Neuronal stem cell (in vitro differentiated cells): ENCODE results near the gene FCER1G.

Experiments
- DNase-seq: peaks from one replicate; pipeline ENCODE4 v3.0.0-alpha.2; 2013; ENCODE audit warnings: low spot score
- H2AFZ ChIP-seq: one replicate; pipeline ENCODE4 v1.6.1; 2013; ENCODE audit warnings: mild to moderate bottlenecking, low read length, inconsistent platforms
- H2AK5ac ChIP-seq: 2 replicates; pipeline ENCODE4 v1.6.1; 2013; ENCODE audit warnings: low read depth, mild to moderate bottlenecking, inconsistent platforms, low read length, moderate library complexity, mixed read lengths
- H2BK120ac ChIP-seq: 2 replicates; pipeline ENCODE4 v1.6.1; 2013; ENCODE audit warnings: low read depth, mild to moderate bottlenecking, inconsistent platforms, low read length, moderate library complexity, mixed read lengths
- H2BK12ac ChIP-seq: one replicate; pipeline ENCODE4 v1.6.1; 2013; ENCODE audit warnings: low read length, inconsistent platforms
- H2BK15ac ChIP-seq: 2 replicates; pipeline ENCODE4 v1.6.1; 2013; ENCODE audit warnings: mild to moderate bottlenecking, low read length, inconsistent platforms, mixed read lengths
- H2BK5ac ChIP-seq: one replicate; pipeline ENCODE4 v1.6.1; 2013; ENCODE audit warnings: inconsistent platforms, mild to moderate bottlenecking, low read length, moderate library complexity
- H3K14ac ChIP-seq: one replicate; pipeline ENCODE4 v1.6.1; 2013; ENCODE audit warnings: low read length, inconsistent platforms
- H3K18ac ChIP-seq: 2 replicates; pipeline ENCODE4 v1.6.1; 2013; ENCODE audit warnings: low read length, inconsistent platforms
- H3K23ac ChIP-seq: 2 replicates; pipeline ENCODE4 v1.6.1; 2013; ENCODE audit warnings: low read depth, mild to moderate bottlenecking, mixed read lengths, low read length, inconsistent platforms; ENCODE audit not compliant: poor library complexity
- H3K27ac ChIP-seq: replicated peaks from 3 replicates; pipeline ENCODE4 v1.5.1; 2013; ENCODE audit warnings: low read length, inconsistent platforms
- H3K27me3 ChIP-seq, 3 experiments: 2 replicates each; pipeline ENCODE4 v1.6.1; 2013; ENCODE audit warnings: low read length in 3 of 3, mild to moderate bottlenecking in 2 of 3, inconsistent platforms in 1 of 3, low read depth in 1 of 3, mixed read lengths in 1 of 3, moderate library complexity in 1 of 3; ENCODE audit not compliant: control insufficient read depth in 3 of 3, insufficient read depth in 3 of 3
- H3K36me3 ChIP-seq, 2 donors: replicated peaks in 1 of 2; 2 replicates each; pipeline ENCODE4 v1.6.1; 2013; ENCODE audit warnings: low read length in 2 of 2; ENCODE audit not compliant: control insufficient read depth in 2 of 2, insufficient read depth in 2 of 2
- H3K4ac ChIP-seq: 2 replicates; pipeline ENCODE4 v1.6.1; 2013; ENCODE audit warnings: inconsistent platforms, mild to moderate bottlenecking, low read length, moderate library complexity
- H3K4me1 ChIP-seq, 2 donors: 1 replicate in 1 of 2; 2 replicates in 1 of 2; pipeline ENCODE4 v1.6.1; 2013; ENCODE audit warnings: low read length in 2 of 2, low read depth in 1 of 2; ENCODE audit not compliant: control insufficient read depth in 2 of 2, insufficient read depth in 1 of 2
- H3K4me2 ChIP-seq: one replicate; pipeline ENCODE4 v1.6.1; 2013; ENCODE audit warnings: mild to moderate bottlenecking, low read length, inconsistent platforms; ENCODE audit not compliant: insufficient read depth, poor library complexity, severe bottlenecking
- H3K4me3 ChIP-seq, 2 donors: 2 replicates each; pipeline ENCODE4 v1.5.1; 2013; ENCODE audit warnings: low read length in 2 of 2, mild to moderate bottlenecking in 2 of 2, inconsistent platforms in 1 of 2, moderate library complexity in 1 of 2
- H3K79me1 ChIP-seq: one replicate; pipeline ENCODE4 v1.6.1; 2013; ENCODE audit warnings: low read depth, mild to moderate bottlenecking, inconsistent platforms, low read length, moderate library complexity
- H3K9ac ChIP-seq: one replicate; pipeline ENCODE4 v1.6.1; 2013; ENCODE audit warnings: mild to moderate bottlenecking, low read depth, low read length, inconsistent platforms; ENCODE audit not compliant: poor library complexity
- H3K9me3 ChIP-seq, 2 donors: replicated peaks in 1 of 2; 2 replicates each; pipeline versions ENCODE3 to v1.6.1; 2013; ENCODE audit warnings: low read length in 2 of 2, mild to moderate bottlenecking in 2 of 2, inconsistent platforms in 1 of 2, low read depth in 1 of 2, mixed read lengths in 1 of 2, moderate library complexity in 1 of 2; ENCODE audit not compliant: control insufficient read depth in 2 of 2, insufficient read depth in 1 of 2
- H4K8ac ChIP-seq: one replicate; pipeline ENCODE4 v1.6.1; 2013; ENCODE audit warnings: low read depth, mild to moderate bottlenecking, inconsistent platforms, low read length, moderate library complexity
- H4K91ac ChIP-seq: one replicate; pipeline ENCODE4 v1.6.1; 2013; ENCODE audit warnings: low read length, low read depth, mild to moderate bottlenecking, inconsistent platforms; ENCODE audit not compliant: poor library complexity
- WGBS, 2 donors: extraction: QIAGEN DNeasy Blood & Tissue Kit; methylation state at CpG; one replicate each; pipeline ENCODE4 v1.1.7; 2013; ENCODE audit warnings: missing lambda C conversion rate in 2 of 2, mixed read lengths in 1 of 2; ENCODE audit not compliant: insufficient read length in 2 of 2, insufficient replicate concordance in 1 of 2; ENCODE audit errors: extremely low coverage in 2 of 2; 5-methylcytosine and 5-hydroxymethylcytosine counted together

Gene FCER1G

DNA sequence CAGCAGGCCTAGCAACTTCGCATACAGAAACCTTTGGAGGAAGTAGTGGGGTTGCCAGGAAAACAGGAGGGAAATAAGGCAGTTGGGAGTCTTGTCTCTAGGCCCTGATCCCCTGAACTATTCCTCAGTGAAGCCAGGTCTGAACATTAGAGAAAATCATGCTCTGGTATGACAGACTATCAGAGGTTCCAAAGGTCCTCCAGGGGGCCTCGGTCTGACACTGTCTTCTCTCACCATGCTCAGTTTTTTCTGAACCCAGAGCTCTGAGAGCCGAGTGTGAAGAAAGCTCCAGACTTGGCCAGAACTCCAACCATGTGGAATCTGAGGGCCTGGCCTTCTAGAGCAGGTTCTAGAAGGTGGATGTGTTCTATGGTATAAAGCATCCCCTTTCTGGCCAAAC lies 14.8 kb downstream of the FCER1G start:
- Histone ChIP-seq H3K9me3 (no peaks in the 10 kb centered on the region), H2BK120ac (no peak overlapping the region), H4K91ac (no peak overlapping the region), H3K9ac (no peak overlapping the region), H3K4me3 (no peak overlapping the region), H2AK5ac (no peak overlapping the region), H3K14ac (no peak overlapping the region), H3K27me3 (no peaks in the 10 kb centered on the region), H3K4me2 (no peak overlapping the region), H3K4ac (no peak overlapping the region), H3K27ac (no peak overlapping the region), H3K4me1 (peaks cover 6 to 11% of the 10 kb centered on the region in 2 donors), H2AFZ (no peak overlapping the region), H2BK15ac (no peak overlapping the region), H2BK5ac (no peak overlapping the region), H4K8ac (no peak overlapping the region), H3K36me3 (peaks cover 5 to 22% of the 10 kb centered on the region in 2 donors), H2BK12ac (no peak overlapping the region), H3K23ac (no peak overlapping the region), H3K79me1 (no peaks in the 10 kb centered on the region), H3K18ac (no peak overlapping the region)
- no peak for DNase-seq
- WGBS, 2 donors: no CpG with 5 or more reads among the region's 3 CpGs

GRCh38 chr1:161230762-161231161 lies 15.7 kb downstream of the FCER1G start:
- DNase-seq: no peak
- Histone ChIP-seq H4K8ac (no peak overlapping the region), H2AK5ac (no peak overlapping the region), H3K14ac (no peak overlapping the region), H2BK12ac (no peak overlapping the region), H3K27me3 (no peaks in the 10 kb centered on the region), H3K4ac (no peak overlapping the region), H3K4me3 (no peak overlapping the region), H3K23ac (no peak overlapping the region), H2AFZ (no peak overlapping the region), H3K9ac (no peak overlapping the region), H3K4me2 (no peak overlapping the region), H3K4me1 (peaks cover 6 to 8% of the 10 kb centered on the region in 2 donors), H2BK5ac (no peak overlapping the region), H3K9me3 (no peaks in the 10 kb centered on the region), H3K36me3 (peaks cover 5 to 22% of the 10 kb centered on the region in 2 donors), H2BK15ac (no peak overlapping the region), H4K91ac (no peak overlapping the region), H3K79me1 (no peaks in the 10 kb centered on the region), H3K27ac (no peak overlapping the region), H3K18ac (no peak overlapping the region), H2BK120ac (no peak overlapping the region)
- no CpG with 5 or more reads among the region's 7 CpGs for WGBS, 2 donors

GRCh38 chr1:161233102-161233501 lies 18.0 kb downstream of the FCER1G start:
- no peak overlapping the region for H3K18ac ChIP-seq
- no peaks in the 10 kb centered on the region for H3K9me3 ChIP-seq
- no peak overlapping the region for H3K4me2 ChIP-seq
- DNase-seq: no peak
- no peak overlapping the region for H2BK5ac ChIP-seq
- no peak overlapping the region for H2BK15ac ChIP-seq
- H3K23ac ChIP-seq: no peak overlapping the region
- no peak overlapping the region for H2BK12ac ChIP-seq
- no peak overlapping the region for H4K91ac ChIP-seq
- no peak overlapping the region for H2BK120ac ChIP-seq
- H3K27ac ChIP-seq: no peak overlapping the region
- no peak overlapping the region for H2AFZ ChIP-seq
- H3K4ac ChIP-seq: no peak overlapping the region
- H3K79me1 ChIP-seq: no peaks in the 10 kb centered on the region
- WGBS, 2 donors: no CpG with 5 or more reads among the region's 9 CpGs
- H4K8ac ChIP-seq: no peak overlapping the region
- H3K14ac ChIP-seq: no peak overlapping the region
- no peaks in the 10 kb centered on the region for H3K27me3 ChIP-seq
- no peak overlapping the region for H3K4me3 ChIP-seq
- no peak overlapping the region for H3K9ac ChIP-seq
- peaks cover 5 to 21% of the 10 kb centered on the region in 2 donors for H3K36me3 ChIP-seq
- H2AK5ac ChIP-seq: no peak overlapping the region
- H3K4me1 ChIP-seq: peaks cover 0 to 2% of the 10 kb centered on the region in 2 donors

GRCh38 chr1:161235957-161236775 lies 21.1 kb downstream of the FCER1G start:
- Histone ChIP-seq H3K14ac (no peak overlapping the region), H2BK120ac (no peak overlapping the region), H3K4ac (no peak overlapping the region), H3K27ac (no peak overlapping the region), H4K91ac (no peak overlapping the region), H3K23ac (no peak overlapping the region), H3K27me3 (no peaks in the 10 kb centered on the region), H2BK5ac (no peak overlapping the region), H3K9ac (no peak overlapping the region), H3K79me1 (no peaks in the 10 kb centered on the region), H3K9me3 (no peaks in the 10 kb centered on the region), H2AK5ac (no peak overlapping the region), H3K36me3 (no peaks in the 10 kb centered on the region), H3K4me2 (no peak overlapping the region), H3K18ac (no peak overlapping the region), H3K4me3 (no peak overlapping the region), H3K4me1 (peaks cover 0 to 3% of the 10 kb centered on the region in 2 donors), H4K8ac (no peak overlapping the region), H2AFZ (no peak overlapping the region), H2BK15ac (no peak overlapping the region), H2BK12ac (no peak overlapping the region)
- no CpG with 5 or more reads among the region's 5 CpGs for WGBS, 2 donors
- no peak for DNase-seq
